ENCODE results near the gene GAPVD1.
A peak's percentile ranks its signal among the peaks of the same experiment; 100 is the strongest.
"Not testable (repeated sequence)": the region's sequence is repeated elsewhere in the genome, so short reads cannot be mapped to it uniquely, and the experiment has no call there.

Gene GAPVD1

DNA sequence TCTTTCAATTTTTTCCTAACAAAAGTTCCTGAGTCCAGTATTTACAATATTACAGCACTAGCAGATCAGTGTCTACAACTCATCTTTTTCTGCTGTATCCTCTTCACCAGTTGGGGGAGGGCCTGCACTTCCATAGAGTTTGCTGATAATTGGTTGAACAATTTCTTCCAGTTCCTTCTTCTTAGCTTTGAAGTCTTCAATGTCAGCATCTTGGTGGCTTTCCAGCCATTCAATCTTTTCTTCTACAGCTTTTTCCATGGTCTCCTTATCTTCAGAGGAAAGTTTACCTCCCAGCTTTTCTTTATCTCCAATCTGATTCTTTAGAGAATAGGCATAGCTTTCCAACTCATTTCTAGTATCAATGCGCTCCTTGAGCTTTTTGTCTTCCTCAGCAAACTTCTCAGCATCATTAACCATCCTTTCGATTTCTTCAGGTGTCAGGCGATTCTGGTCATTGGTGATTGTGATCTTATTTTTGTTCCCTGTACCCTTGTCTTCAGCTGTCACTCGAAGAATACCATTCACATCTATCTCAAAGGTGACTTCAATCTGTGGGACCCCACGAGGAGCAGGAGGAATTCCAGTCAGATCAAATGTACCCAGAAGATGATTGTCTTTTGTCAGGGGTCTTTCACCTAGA is 25.0 kb upstream of the GAPVD1 start:
- not testable (repeated sequence) for H3K27ac ChIP-seq (ENCODE audit: insufficient read depth, low read depth, low read length, poor library complexity, severe bottlenecking); H3K4me3 ChIP-seq (ENCODE audit: insufficient read depth, low read depth, low read length)
- H3K36me3 ChIP-seq (ENCODE audit: control insufficient read depth, insufficient read depth, low read length), result peaks cover 37% of the 10 kb centered on the region

GRCh38 chr9:125238127-125238914 is 23.3 kb upstream of the GAPVD1 start:
- Histone ChIP-seq H3K27ac (ENCODE audit: insufficient read depth, low read depth, low read length, poor library complexity, severe bottlenecking) (no peak overlapping the region), H3K36me3 (ENCODE audit: control insufficient read depth, insufficient read depth, low read length) (peaks cover 37% of the 10 kb centered on the region), H3K4me1 (ENCODE audit: control insufficient read depth, insufficient read depth, low read length) (peaks cover 14% of the 10 kb centered on the region), H3K9me3 (ENCODE audit: control insufficient read depth, low read length) (no peaks in the 10 kb centered on the region), H3K4me3 (ENCODE audit: insufficient read depth, low read depth, low read length) (no peak overlapping the region), H3K27me3 (ENCODE audit: control insufficient read depth, insufficient read depth, low read length, poor library complexity, severe bottlenecking) (no peaks in the 10 kb centered on the region)
- 95 to 97% methylated on average over 7 of the region's 7 CpGs for WGBS, 2 experiments

More for the DNA sequence above, 25.0 kb upstream of the GAPVD1 start:
- 94 to 100% methylated on average over 1 to 4 of the region's 5 CpGs for WGBS, 2 experiments
- H3K27me3 ChIP-seq (ENCODE audit: control insufficient read depth, insufficient read depth, low read length, poor library complexity, severe bottlenecking); H3K9me3 ChIP-seq (ENCODE audit: control insufficient read depth, low read length): not testable (repeated sequence)
- peaks cover 14% of the 10 kb centered on the region for H3K4me1 ChIP-seq (ENCODE audit: control insufficient read depth, insufficient read depth, low read length)

- 93 to 95% methylated on average over 12 to 14 of the region's 14 CpGs for WGBS, 2 experiments
These were observed 22.6 kb upstream of the GAPVD1 start for GRCh38 chr9:125238915-125239446.

DNA sequence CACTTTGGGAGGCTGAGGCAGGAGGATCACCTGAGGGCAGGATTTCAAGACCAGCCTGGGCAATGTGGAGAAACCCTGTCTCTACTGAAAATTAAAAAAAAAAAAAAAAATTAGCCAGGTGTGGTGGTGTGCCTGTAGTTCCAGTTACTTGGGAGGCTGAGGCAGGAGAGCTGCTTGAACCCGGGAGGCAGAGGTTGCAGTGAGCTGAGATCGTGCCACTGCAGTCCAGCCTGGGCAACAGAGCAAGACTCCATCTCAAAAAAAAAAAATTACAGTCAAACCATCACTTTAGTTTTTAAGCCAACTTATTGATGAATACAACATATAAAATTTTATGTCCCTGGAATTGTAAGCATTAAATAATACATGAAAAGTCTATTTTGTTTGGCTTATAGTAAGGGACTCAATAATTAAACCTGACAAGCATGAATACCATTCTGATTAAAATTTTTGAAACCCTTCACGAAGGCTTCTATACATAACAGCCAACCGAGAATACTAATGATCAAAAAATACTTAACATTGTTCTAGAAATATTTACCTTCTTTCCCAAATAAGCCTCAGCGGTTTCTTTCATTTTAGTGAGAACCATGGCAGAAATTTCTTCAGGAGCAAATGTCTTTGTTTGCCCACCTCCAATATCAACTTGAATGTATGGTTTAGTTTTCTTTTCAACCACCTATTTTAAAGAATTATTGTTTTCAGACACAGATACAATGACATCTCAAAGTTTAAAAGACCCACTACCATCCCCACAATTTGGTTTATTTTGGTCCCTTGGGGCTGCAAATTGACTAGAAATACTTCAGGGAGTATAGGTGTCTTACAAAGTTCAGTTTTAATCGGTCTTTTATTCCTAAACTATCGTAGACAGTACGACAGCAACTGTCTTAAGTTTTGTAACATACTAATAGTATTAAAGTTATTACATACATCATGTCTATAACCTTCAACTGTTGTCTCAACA is 21.7 kb upstream of the GAPVD1 start:
- Histone ChIP-seq H3K27me3 (ENCODE audit: control insufficient read depth, insufficient read depth, low read length, poor library complexity, severe bottlenecking) (no peaks in the 10 kb centered on the region), H3K36me3 (ENCODE audit: control insufficient read depth, insufficient read depth, low read length) (peaks cover 37% of the 10 kb centered on the region), H3K4me1 (ENCODE audit: control insufficient read depth, insufficient read depth, low read length) (peaks cover 14% of the 10 kb centered on the region), H3K4me3 (ENCODE audit: insufficient read depth, low read depth, low read length) (peak overlapping the region; percentile 66), H3K27ac (ENCODE audit: insufficient read depth, low read depth, low read length, poor library complexity, severe bottlenecking) (no peak overlapping the region), H3K9me3 (ENCODE audit: control insufficient read depth, low read length) (no peaks in the 10 kb centered on the region)
- 52 to 65% methylated on average over 6 to 8 of the region's 8 CpGs for WGBS, 2 experiments

More at GRCh38 chr9:125238915-125239446, 22.6 kb upstream of the GAPVD1 start:
- H3K9me3 ChIP-seq (ENCODE audit: control insufficient read depth, low read length), result no peaks in the 10 kb centered on the region
- H3K36me3 ChIP-seq (ENCODE audit: control insufficient read depth, insufficient read depth, low read length), result peaks cover 37% of the 10 kb centered on the region
- H3K27me3 ChIP-seq (ENCODE audit: control insufficient read depth, insufficient read depth, low read length, poor library complexity, severe bottlenecking), result no peaks in the 10 kb centered on the region
- H3K27ac ChIP-seq (ENCODE audit: insufficient read depth, low read depth, low read length, poor library complexity, severe bottlenecking), result no peak overlapping the region
- peak overlapping the region; percentile 66 for H3K4me3 ChIP-seq (ENCODE audit: insufficient read depth, low read depth, low read length)
- peaks cover 14% of the 10 kb centered on the region for H3K4me1 ChIP-seq (ENCODE audit: control insufficient read depth, insufficient read depth, low read length)

DNA sequence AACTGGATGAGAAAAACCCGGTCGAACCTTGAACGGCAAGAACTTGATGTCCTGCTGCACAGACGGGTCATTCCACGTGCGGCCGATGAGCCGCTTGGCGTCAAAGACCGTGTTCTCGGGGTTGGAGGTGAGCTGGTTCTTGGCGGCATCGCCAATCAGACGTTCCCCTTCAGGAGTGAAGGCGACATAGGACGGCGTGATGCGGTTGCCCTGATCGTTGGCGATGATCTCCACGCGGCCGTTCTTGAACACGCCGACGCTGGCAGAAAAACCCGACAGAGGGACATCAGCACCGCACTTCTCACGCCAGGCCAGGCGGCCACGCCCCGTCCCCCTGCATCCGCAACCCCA is 21.0 kb upstream of the GAPVD1 start:
- Histone ChIP-seq H3K36me3 (ENCODE audit: control insufficient read depth, insufficient read depth, low read length) (peaks cover 35% of the 10 kb centered on the region), H3K4me1 (ENCODE audit: control insufficient read depth, insufficient read depth, low read length) (peaks cover 14% of the 10 kb centered on the region), H3K9me3 (ENCODE audit: control insufficient read depth, low read length) (no peaks in the 10 kb centered on the region), H3K27ac (ENCODE audit: insufficient read depth, low read depth, low read length, poor library complexity, severe bottlenecking) (peak overlapping the region; percentile 92), H3K27me3 (ENCODE audit: control insufficient read depth, insufficient read depth, low read length, poor library complexity, severe bottlenecking) (no peaks in the 10 kb centered on the region), H3K4me3 (ENCODE audit: insufficient read depth, low read depth, low read length) (peak overlapping the region; percentile 66)
- WGBS, 2 experiments, result 0 to 1% methylated on average over 33 of the region's 33 CpGs

- H3K4me3 ChIP-seq (ENCODE audit: insufficient read depth, low read depth, low read length), result peak within 1 kb of the TSS; percentile 88
- WGBS, 2 experiments, result 0% methylated on average over 59 of the region's 59 CpGs
- peaks cover 14% of the 10 kb centered on the region for H3K4me1 ChIP-seq (ENCODE audit: control insufficient read depth, insufficient read depth, low read length)
- peaks cover 33% of the 10 kb centered on the region for H3K36me3 ChIP-seq (ENCODE audit: control insufficient read depth, insufficient read depth, low read length)
- H3K27me3 ChIP-seq (ENCODE audit: control insufficient read depth, insufficient read depth, low read length, poor library complexity, severe bottlenecking), result no peaks in the 10 kb centered on the region
- peak within 1 kb of the TSS; percentile 92 for H3K27ac ChIP-seq (ENCODE audit: insufficient read depth, low read depth, low read length, poor library complexity, severe bottlenecking)
- H3K9me3 ChIP-seq (ENCODE audit: control insufficient read depth, low read length), result no peaks in the 10 kb centered on the region
These were observed 20.4 kb upstream of the GAPVD1 start, which contains the start of gene HSPA5 for GRCh38 chr9:125241000-125241862. HSPA5 (minus strand) TSS chr9:125241343; CDS start chr9:125241126, 217 bp downstream.

DNA sequence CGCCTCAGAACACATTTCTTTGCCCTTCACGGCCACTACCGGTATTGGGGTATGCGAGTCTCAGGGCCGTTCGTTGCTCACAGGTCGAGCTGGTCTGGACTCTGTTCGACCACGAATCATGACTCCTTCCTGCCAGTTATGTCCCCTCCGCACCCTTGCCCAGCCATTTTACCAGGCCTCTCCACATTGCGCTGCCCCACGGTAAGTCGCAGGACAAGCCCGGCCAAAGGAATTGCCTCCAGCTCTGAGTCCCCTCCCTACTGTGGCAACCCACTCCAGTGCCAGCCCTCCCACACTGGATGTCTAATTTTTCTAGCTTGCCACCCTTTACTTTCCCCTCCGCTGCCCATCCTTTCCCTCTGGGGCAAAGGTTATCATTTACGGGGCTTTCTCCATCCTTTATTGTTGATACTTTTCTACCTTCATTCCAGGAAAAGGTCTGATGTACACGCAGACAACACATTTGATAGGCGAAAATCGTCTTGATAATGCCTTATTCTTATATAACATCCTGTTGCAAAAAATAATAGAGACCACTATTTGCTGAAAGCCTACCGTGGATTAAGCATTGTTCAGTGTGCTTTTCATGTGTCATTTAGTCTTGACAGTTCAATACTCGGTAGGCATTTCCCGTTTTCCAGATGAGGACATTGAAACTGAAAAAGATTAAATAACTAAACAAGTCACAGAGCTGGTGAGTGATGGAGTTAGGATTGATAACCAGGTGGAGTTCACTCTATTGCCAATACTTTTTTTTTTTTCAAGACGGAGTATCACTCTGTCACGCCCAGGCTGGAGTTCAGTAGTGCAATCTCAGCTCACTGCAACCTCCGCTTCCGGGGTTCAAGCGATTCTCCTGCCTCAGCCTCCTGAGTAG is 19.5 kb upstream of the GAPVD1 start:
- H3K4me3 ChIP-seq (ENCODE audit: insufficient read depth, low read depth, low read length), result peak overlapping the region; percentile 88
- H3K4me1 ChIP-seq (ENCODE audit: control insufficient read depth, insufficient read depth, low read length), result peaks cover 14% of the 10 kb centered on the region
- H3K36me3 ChIP-seq (ENCODE audit: control insufficient read depth, insufficient read depth, low read length), result peaks cover 24% of the 10 kb centered on the region
- H3K27me3 ChIP-seq (ENCODE audit: control insufficient read depth, insufficient read depth, low read length, poor library complexity, severe bottlenecking), result no peaks in the 10 kb centered on the region
- H3K27ac ChIP-seq (ENCODE audit: insufficient read depth, low read depth, low read length, poor library complexity, severe bottlenecking), result peak overlapping the region; percentile 89
- WGBS, 2 experiments, result 36 to 37% methylated on average over 27 of the region's 27 CpGs
- no peaks in the 10 kb centered on the region for H3K9me3 ChIP-seq (ENCODE audit: control insufficient read depth, low read length)

DNA sequence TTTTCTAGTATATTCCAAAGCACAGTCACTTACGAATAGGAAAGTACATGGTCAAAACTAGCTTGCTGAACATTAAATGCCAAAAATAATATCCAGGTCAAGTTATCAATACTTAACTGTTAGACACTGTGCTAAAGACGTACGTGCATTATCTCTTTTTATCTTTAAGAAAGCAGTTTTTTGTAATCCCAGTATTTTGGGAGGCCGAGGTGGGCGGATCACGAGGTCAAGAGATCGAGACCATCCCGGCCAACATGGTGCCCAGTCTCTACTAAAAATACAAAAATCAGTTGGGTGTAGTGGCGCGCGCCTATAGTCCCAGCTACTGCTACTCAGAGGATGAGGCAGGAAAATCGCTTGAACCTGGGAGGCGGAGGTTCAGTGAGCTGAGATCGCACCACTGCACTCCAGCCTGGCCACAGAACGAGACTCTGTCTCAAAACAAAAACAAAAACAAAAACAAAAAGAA is 17.8 kb upstream of the GAPVD1 start:
- no peak overlapping the region for H3K4me3 ChIP-seq (ENCODE audit: insufficient read depth, low read depth, low read length)
- H3K27ac ChIP-seq (ENCODE audit: insufficient read depth, low read depth, low read length, poor library complexity, severe bottlenecking), result no peak overlapping the region
- H3K4me1 ChIP-seq (ENCODE audit: control insufficient read depth, insufficient read depth, low read length), result peaks cover 7% of the 10 kb centered on the region
- H3K27me3 ChIP-seq (ENCODE audit: control insufficient read depth, insufficient read depth, low read length, poor library complexity, severe bottlenecking), result no peaks in the 10 kb centered on the region
- WGBS, 2 experiments, result 94% methylated on average over 15 of the region's 15 CpGs
- H3K36me3 ChIP-seq (ENCODE audit: control insufficient read depth, insufficient read depth, low read length), result peaks cover 9% of the 10 kb centered on the region
- H3K9me3 ChIP-seq (ENCODE audit: control insufficient read depth, low read length), result no peaks in the 10 kb centered on the region

Data from ectodermal cell (in vitro differentiated cells).